ENCODE data around the gene FBXL2. TPM values are rescaled to one million over a fixed set of nuclear protein-coding genes. Genes with fewer than 3 reads are reported as not detected.

The FBXL2 gene
- total and polyA plus RNA-seq, 2 of the 4 experiments (the other 2 are of a cell fraction) = 15.8 to 21.0 TPM

DNA sequence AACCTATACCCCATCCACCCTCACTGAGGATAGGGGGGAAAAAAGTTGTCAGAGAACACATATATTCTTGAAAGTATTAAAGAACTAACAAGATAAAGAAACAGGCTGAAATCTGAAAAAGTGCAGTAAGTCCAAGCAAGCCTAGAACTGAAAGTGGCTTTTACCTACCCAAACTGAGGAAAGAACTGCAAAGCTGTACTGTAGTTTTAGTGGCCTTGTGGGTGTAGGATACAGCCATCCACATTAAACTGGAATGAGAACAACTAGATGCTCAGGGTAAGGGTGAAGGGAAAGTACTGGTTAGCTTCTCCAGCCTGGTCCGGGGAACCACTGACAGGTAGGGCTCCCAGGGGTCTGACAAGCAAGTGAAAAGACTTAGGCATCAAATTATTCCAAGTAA lies 152.8 kb downstream of the FBXL2 start:
- peak overlapping the region; percentile 56; the same call in 1 of the 2 replicates for H3K4me2 ChIP-seq (ENCODE audit: low read depth, low read length)
- in situ Hi-C loops (cut with MboI; ENCODE audit: low sequenced_read_pairs) (no loop called here), intact Hi-C loops (cut with micrococcal nuclease) (no loop called here), dilution Hi-C loops (cut with HindIII; ENCODE audit: low sequenced_read_pairs, unreplicated experiment) (no loop called here)
- no peaks in the 10 kb centered on the region for H3K27me3 ChIP-seq (ENCODE audit: control insufficient read depth, insufficient read depth, low read length)
- no peak overlapping the region for H4K5ac ChIP-seq (ENCODE audit: low read depth, low read length)
- H2BK120ac ChIP-seq (ENCODE audit: low read depth, low read length) = no peak overlapping the region
- H3K9me3 ChIP-seq (ENCODE audit: control insufficient read depth, insufficient read depth, low read length) = no peaks in the 10 kb centered on the region
- H3K9me1 ChIP-seq (ENCODE audit: insufficient read depth, low read length) = peaks cover 9% of the 10 kb centered on the region
- no peak overlapping the region for H3K18ac ChIP-seq (ENCODE audit: low read depth, low read length)
- H3K79me1 ChIP-seq (ENCODE audit: low read depth in 1 of 2, low read length in 2 of 2) = peaks cover 2 to 57% of the 10 kb centered on the region in 2 experiments; a peak in 3 of 4 replicates
- H3K36me3 ChIP-seq (ENCODE audit: control insufficient read depth, insufficient read depth, low read length) = no peaks in the 10 kb centered on the region
- H4K8ac ChIP-seq (ENCODE audit: low read depth in 2 of 2, low read length in 2 of 2) = no peak overlapping the region
- H2AK5ac ChIP-seq (ENCODE audit: low read depth, low read length) = no peak overlapping the region
- DNase-seq = no peak
- H3K9ac ChIP-seq (ENCODE audit: low read depth, low read length) = no peak overlapping the region
- H2BK15ac ChIP-seq (ENCODE audit: low read depth, low read length) = no peak overlapping the region
- no peak overlapping the region for H4K91ac ChIP-seq (ENCODE audit: insufficient read depth, low read depth, low read length)
- ChIA-PET POLR2A (ENCODE audit: unreplicated experiment) (no interaction called here), CTCF (interaction anchor here (0.7 to 1.4 kb wide), 3 partner anchors 11 to 371 kb away, joined by 3 to 4 read pairs (median 3); no protein-coding TSS in a partner anchor)
- peaks cover 93% of the 10 kb centered on the region for H4K20me1 ChIP-seq (ENCODE audit: insufficient read depth, low read length)
- H2BK20ac ChIP-seq (ENCODE audit: low read depth, low read length) = no peak overlapping the region
- no peak overlapping the region for H2BK5ac ChIP-seq (ENCODE audit: low read depth, low read length, poor library complexity, severe bottlenecking)
- H3K56ac ChIP-seq (ENCODE audit: extremely low read depth, insufficient read depth, low read length) = no peak overlapping the region
- no peak overlapping the region for H3K4me3 ChIP-seq (ENCODE audit: insufficient read depth, low read depth, low read length)
- TF ChIP-seq CEBPB (IDR thresholded peaks at IDR 0.05; ENCODE audit: low read depth, low read length) (no peak), RCOR1 (IDR thresholded peaks at IDR 0.05; ENCODE audit: insufficient replicate concordance, low read length) (no peak), CTCF (conservative IDR thresholded peaks at IDR 0.05; ENCODE audit: low read depth, low read length) (no peak)
- H2AK9ac ChIP-seq (replicated peaks; ENCODE audit: low read depth, low read length, poor library complexity) = no peak overlapping the region
- H3K23ac ChIP-seq (ENCODE audit: low read depth, low read length) = peak overlapping the region; percentile 8; the same call in 1 of the 2 replicates
- BruUV-seq (replicated peaks) = no TSS peak
- H2AFZ ChIP-seq (replicated peaks; ENCODE audit: low read length, poor library complexity) = no peak overlapping the region
- no peak overlapping the region for H3K4ac ChIP-seq (ENCODE audit: low read depth, low read length)
- WGBS, 2 experiments (ENCODE audit: extremely low coverage in 2 of 2, insufficient read length in 1 of 2) = no CpG with 5 or more reads among the region's 1 CpG
- peaks cover 16% of the 10 kb centered on the region for H3K4me1 ChIP-seq (ENCODE audit: control insufficient read depth, insufficient read depth, low read length)
- no peak overlapping the region for H3K27ac ChIP-seq (ENCODE audit: insufficient read depth, low read length)
- no peak for ATAC-seq (ENCODE audit: low read depth)
- no peak overlapping the region; the same call in 1 of the 2 replicates for H3K14ac ChIP-seq (replicated peaks; ENCODE audit: low read depth, low read length)
